NCI-H2107 treated with DMSO at 0.1 percent for 48 hours (cell line): ENCODE results near the gene SLC35G2.
"Not testable (repeated sequence)": the region's sequence is repeated elsewhere in the genome, so short reads cannot be mapped to it uniquely, and the experiment has no call there.

Experiments used
- DNase-seq: peaks from one replicate; lab custom pipeline; 2025; ENCODE audit not compliant: unreplicated experiment; lab: John Stamatoyannopoulos, UW

SLC35G2 gene

GRCh38 chr3:136835089-136835812 is 16.3 kb downstream of the SLC35G2 start:
- DNase-seq, result no peak

GRCh38 chr3:136835813-136836510 is 17.0 kb downstream of the SLC35G2 start:
- DNase-seq, result no peak

- no peak for DNase-seq
These were observed 17.7 kb downstream of the SLC35G2 start for GRCh38 chr3:136836511-136837156.

GRCh38 chr3:136838641-136839555 is 20.0 kb downstream of the SLC35G2 start:
- DNase-seq, result no peak

GRCh38 chr3:136839556-136839931 is 20.6 kb downstream of the SLC35G2 start:
- DNase-seq, result no peak

- no peak for DNase-seq
These were observed 21.3 kb downstream of the SLC35G2 start for GRCh38 chr3:136840252-136840651.

- DNase-seq, result no peak
These were observed 23.4 kb downstream of the SLC35G2 start for GRCh38 chr3:136842294-136842693.

GRCh38 chr3:136844724-136845123 is 25.8 kb downstream of the SLC35G2 start:
- no peak for DNase-seq

GRCh38 chr3:136852180-136852579 is 33.3 kb downstream of the SLC35G2 start:
- DNase-seq, result no peak

- DNase-seq, result no peak
These were observed 37.7 kb downstream of the SLC35G2 start for GRCh38 chr3:136856665-136857064.

- DNase-seq, result no peak
These were observed 39.5 kb downstream of the SLC35G2 start for GRCh38 chr3:136858381-136858780.

- DNase-seq, result peak; percentile 60
These were observed 41.6 kb downstream of the SLC35G2 start for GRCh38 chr3:136860541-136860940.

GRCh38 chr3:136861890-136862616 is 43.1 kb downstream of the SLC35G2 start, which contains the start of gene NCK1:
Gene NCK1 (plus strand): TSS chr3:136862208. CDS start chr3:136928002, 65,794 bp downstream.
- peak; percentile 97 for DNase-seq

GRCh38 chr3:136862617-136863322 is 43.8 kb downstream of the SLC35G2 start:
- no peak for DNase-seq

GRCh38 chr3:136869282-136869681 is 50.4 kb downstream of the SLC35G2 start:
- DNase-seq, result no peak

GRCh38 chr3:136872258-136872657 is 53.3 kb downstream of the SLC35G2 start:
- not testable (repeated sequence) for DNase-seq

GRCh38 chr3:136879510-136879909 is 60.6 kb downstream of the SLC35G2 start:
- not testable (repeated sequence) for DNase-seq

- no peak for DNase-seq
These were observed 63.6 kb downstream of the SLC35G2 start for GRCh38 chr3:136882571-136882970.

- DNase-seq, result peak; percentile 56
These were observed 65.2 kb downstream of the SLC35G2 start for GRCh38 chr3:136883967-136884720.
